NT2/D1 (cell line): Measurements from ENCODE around the gene MUC5B.

Experiments
- DNase-seq: peaks from one replicate; pipeline ENCODE4 v3.0.0-alpha.2; 2011; ENCODE audit warnings: low read depth, low spot score
- H3K27me3 ChIP-seq: 2 replicates; pipeline ENCODE4 v1.6.0; 2011; ENCODE audit warnings: mild to moderate bottlenecking; ENCODE audit not compliant: insufficient read length, insufficient read depth
- H3K36me3 ChIP-seq: 2 replicates; pipeline ENCODE4 v1.6.1; 2011; ENCODE audit warnings: mild to moderate bottlenecking, low read length, mixed read lengths; ENCODE audit not compliant: insufficient read depth, insufficient read length
- H3K4me1 ChIP-seq: 2 replicates; pipeline ENCODE4 v1.5.1; 2011; ENCODE audit not compliant: insufficient read depth, insufficient read length
- H3K4me3 ChIP-seq: 2 replicates; pipeline ENCODE4 v1.5.1; 2011; ENCODE audit warnings: low read depth; ENCODE audit not compliant: insufficient read length
- H3K9ac ChIP-seq: 2 replicates; pipeline ENCODE4 v1.6.0; 2011; ENCODE audit warnings: low read depth; ENCODE audit not compliant: insufficient read length
- H3K9me3 ChIP-seq: 2 replicates; pipeline ENCODE4 v1.5.1; 2011; ENCODE audit warnings: mild to moderate bottlenecking, low read length; ENCODE audit not compliant: insufficient read depth
- SUZ12 ChIP-seq: IDR thresholded peaks from 2 replicates; pipeline ENCODE4 v1.6.1; 2011; ENCODE audit not compliant: insufficient read length, insufficient read depth; ENCODE audit errors: extremely low read depth
- YY1 ChIP-seq: IDR thresholded peaks from 2 replicates; pipeline ENCODE4 v1.6.1; 2011; ENCODE audit not compliant: insufficient read length, insufficient read depth
- ZNF274 ChIP-seq: IDR thresholded peaks from 2 replicates; pipeline ENCODE4 v1.6.1; 2011; ENCODE audit warnings: mild to moderate bottlenecking, low read depth, low read length

MUC5B gene

GRCh38 chr11:1302041-1302460 is 79.2 kb downstream of the MUC5B start:
- Histone ChIP-seq H3K9me3 (no peaks in the 10 kb centered on the region), H3K27me3 (no peaks in the 10 kb centered on the region), H3K9ac (no peak overlapping the region), H3K4me1 (peaks cover 22% of the 10 kb centered on the region), H3K36me3 (peaks cover 41% of the 10 kb centered on the region), H3K4me3 (no peak overlapping the region)
- no peak for DNase-seq
- TF ChIP-seq ZNF274: no peak
- TF ChIP-seq YY1: no peak
- TF ChIP-seq SUZ12: no peak

- TF ChIP-seq SUZ12: no peak
- TF ChIP-seq ZNF274: no peak
- no peak for TF ChIP-seq YY1
- peaks cover 22% of the 10 kb centered on the region for H3K4me1 ChIP-seq
- DNase-seq: no peak
- no peaks in the 10 kb centered on the region for H3K9me3 ChIP-seq
- H3K9ac ChIP-seq: peak overlapping the region; percentile 24
- peaks cover 41% of the 10 kb centered on the region for H3K36me3 ChIP-seq
- H3K27me3 ChIP-seq: no peaks in the 10 kb centered on the region
- H3K4me3 ChIP-seq: no peak overlapping the region
Measured at GRCh38 chr11:1302461-1303125, 79.7 kb downstream of the MUC5B start.

GRCh38 chr11:1303126-1303821 is 80.4 kb downstream of the MUC5B start:
- peak overlapping the region; percentile 24 for H3K9ac ChIP-seq
- no peak overlapping the region for H3K4me3 ChIP-seq
- H3K4me1 ChIP-seq: peaks cover 18% of the 10 kb centered on the region
- H3K36me3 ChIP-seq: peaks cover 41% of the 10 kb centered on the region
- H3K27me3 ChIP-seq: no peaks in the 10 kb centered on the region
- DNase-seq: no peak
- TF ChIP-seq YY1 (no peak), SUZ12 (no peak), ZNF274 (no peak)
- no peaks in the 10 kb centered on the region for H3K9me3 ChIP-seq

GRCh38 chr11:1303973-1304372 is 81.1 kb downstream of the MUC5B start:
- H3K27me3 ChIP-seq: no peaks in the 10 kb centered on the region
- peak overlapping the region; percentile 52 for H3K9ac ChIP-seq
- no peak for DNase-seq
- no peak overlapping the region for H3K4me3 ChIP-seq
- TF ChIP-seq SUZ12 (no peak), ZNF274 (no peak)
- H3K4me1 ChIP-seq: peaks cover 13% of the 10 kb centered on the region
- no peaks in the 10 kb centered on the region for H3K9me3 ChIP-seq
- H3K36me3 ChIP-seq: peaks cover 43% of the 10 kb centered on the region

- H3K9me3 ChIP-seq: no peaks in the 10 kb centered on the region
- H3K27me3 ChIP-seq: no peaks in the 10 kb centered on the region
- H3K4me3 ChIP-seq: no peak overlapping the region
- H3K9ac ChIP-seq: peak overlapping the region; percentile 52
- TF ChIP-seq ZNF274: no peak
- no peak for TF ChIP-seq YY1
- TF ChIP-seq SUZ12: no peak
- H3K36me3 ChIP-seq: peaks cover 43% of the 10 kb centered on the region
- H3K4me1 ChIP-seq: peaks cover 10% of the 10 kb centered on the region
- no peak for DNase-seq
Measured at GRCh38 chr11:1304380-1304779, 81.5 kb downstream of the MUC5B start.

- no peaks in the 10 kb centered on the region for H3K9me3 ChIP-seq
- peaks cover 10% of the 10 kb centered on the region for H3K4me1 ChIP-seq
- peaks cover 43% of the 10 kb centered on the region for H3K36me3 ChIP-seq
- TF ChIP-seq ZNF274: no peak
- no peak for TF ChIP-seq YY1
- no peak for TF ChIP-seq SUZ12
- no peaks in the 10 kb centered on the region for H3K27me3 ChIP-seq
- H3K4me3 ChIP-seq: no peak overlapping the region
- no peak overlapping the region for H3K9ac ChIP-seq
- DNase-seq: no peak
Measured at GRCh38 chr11:1305063-1305495, 82.2 kb downstream of the MUC5B start.

- Histone ChIP-seq H3K27me3 (no peaks in the 10 kb centered on the region), H3K9me3 (0 out of 2 replicates have a peak, but pooled peaks cover under 1% of the 10 kb centered on the region), H3K9ac (no peak overlapping the region), H3K4me1 (peaks cover 10% of the 10 kb centered on the region), H3K36me3 (peaks cover 41% of the 10 kb centered on the region), H3K4me3 (no peak overlapping the region)
- TF ChIP-seq ZNF274: no peak
- no peak for TF ChIP-seq SUZ12
- TF ChIP-seq YY1: no peak
- no peak for DNase-seq
Measured at GRCh38 chr11:1305501-1306056, 82.7 kb downstream of the MUC5B start.
